ENCODE measurements around the gene SNAPC4. TPM values are rescaled to one million over a fixed set of nuclear protein-coding genes. Genes with fewer than 3 reads are reported as not detected.

Gene SNAPC4
- total and polyA plus RNA-seq, 2 of the 8 experiments (the other 6 are each of a cell fraction or from before 2014, with no cell fraction given): 6.9 to 18.1 TPM

DNA sequence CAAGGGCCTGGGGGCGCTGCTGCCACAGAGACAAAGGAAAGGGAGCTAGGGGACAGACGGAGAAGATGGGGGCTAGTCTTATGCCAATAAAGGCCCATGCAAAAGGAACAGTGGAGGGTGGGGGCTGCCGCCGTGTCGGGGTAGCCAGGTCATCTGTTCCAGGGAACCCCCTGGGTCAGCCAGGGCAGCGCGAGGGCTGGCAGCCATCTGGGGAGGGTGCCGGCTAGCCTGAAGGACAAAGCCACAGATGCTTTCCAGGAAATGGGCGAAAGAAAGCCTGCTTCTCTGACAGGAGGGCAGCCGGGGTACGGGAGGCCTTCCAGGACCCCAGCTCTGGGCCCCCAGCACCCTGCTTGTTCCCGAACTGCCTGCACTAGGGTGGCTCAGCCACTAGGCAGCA is 24.9 kb downstream of the SNAPC4 start:
- no peaks in the 10 kb centered on the region for H3K79me1 ChIP-seq (ENCODE audit: low read depth, low read length)
- H4K20me1 ChIP-seq (replicated peaks in 1 of 2; ENCODE audit: control insufficient read depth in 1 of 2, insufficient read depth in 2 of 2, low read length in 2 of 2): peaks cover 5 to 8% of the 10 kb centered on the region in 2 experiments
- no peak overlapping the region for H2AK5ac ChIP-seq (ENCODE audit: low read depth, low read length)
- no peaks in the 10 kb centered on the region for H3K4me1 ChIP-seq (replicated peaks in 1 of 4; ENCODE audit: control insufficient read depth in 3 of 4, insufficient read depth in 4 of 4, low read length in 3 of 4)
- no peak overlapping the region for H3K56ac ChIP-seq (replicated peaks; ENCODE audit: insufficient read length, low read depth, low read length)
- H2BK15ac ChIP-seq (ENCODE audit: low read length): no peak overlapping the region
- no peaks in the 10 kb centered on the region for H3K79me2 ChIP-seq (ENCODE audit: control insufficient read depth in 1 of 2, insufficient read depth in 2 of 2, low read length in 2 of 2)
- no peak overlapping the region for H4K5ac ChIP-seq (ENCODE audit: insufficient read length, low read depth, low read length)
- ChIA-PET POLR2A (ENCODE audit: partially characterized antibody) (interaction anchor here (0.8 to 7.2 kb wide), 12 partner anchors 8 to 63 kb away, joined by 3 to 43 read pairs (median 10); partner anchors contain the start of genes DNLZ and SNAPC4), CTCF (ENCODE audit: partially characterized antibody) (interaction anchor here (0.9 to 1.9 kb wide), 9 partner anchors 8 to 272 kb away, joined by 3 to 8 read pairs (median 3); partner anchors contain the start of gene DNLZ)
- DNase-seq (ENCODE audit: low read depth in 1 of 2, low spot score in 2 of 2) (no peak), FAIRE-seq (no peak)
- no peak overlapping the region for H4K8ac ChIP-seq (ENCODE audit: extremely low read depth, insufficient read depth, low read length)
- WGBS, 2 experiments (ENCODE audit: extremely low coverage in 1 of 2, insufficient coverage in 1 of 2, insufficient read length in 1 of 2, insufficient replicate concordance in 2 of 2, low coverage in 1 of 2, low lambda C conversion rate in 2 of 2, missing lambda C conversion rate in 1 of 2): 89% methylated on average over 11 of the region's 12 CpGs; no CpG with 5 or more reads in 1 of the 2 experiments
- H3K9me3 ChIP-seq (ENCODE audit: insufficient read depth in 2 of 2, low read depth in 1 of 2, low read length in 1 of 2): no peaks in the 10 kb centered on the region
- no peak overlapping the region for H3K4ac ChIP-seq (replicated peaks; ENCODE audit: insufficient read length, low read depth, low read length)
- H3K23me2 ChIP-seq (ENCODE audit: low read depth, low read length): no peaks in the 10 kb centered on the region
- H4K91ac ChIP-seq (replicated peaks; ENCODE audit: insufficient read length, low read length): no peak overlapping the region
- no peak overlapping the region for H2BK12ac ChIP-seq (ENCODE audit: low read depth, low read length)
- no peak overlapping the region for H2AFZ ChIP-seq (ENCODE audit: low read length)
- H3K9ac ChIP-seq (replicated peaks in 1 of 4; ENCODE audit: extremely low read depth in 1 of 4, low read depth in 3 of 4, low read length in 3 of 4): no peak overlapping the region
- H3K23ac ChIP-seq (ENCODE audit: insufficient read length): no peak overlapping the region
- H3K27ac ChIP-seq (ENCODE audit: low read depth, low read length): no peak overlapping the region
- TF ChIP-seq RBBP5 (IDR thresholded peaks at IDR 0.05; ENCODE audit: borderline replicate concordance, low read depth, low read length) (no peak), SRF (IDR thresholded peaks at IDR 0.05; ENCODE audit: low read depth, low read length) (no peak), ATF2 (IDR thresholded peaks at IDR 0.05; ENCODE audit: low read length) (no peak), SIX5 (IDR thresholded peaks at IDR 0.05; ENCODE audit: low read depth, low read length) (no peak), SIN3A (conservative IDR thresholded peaks at IDR 0.05 in 1 of 2, IDR thresholded peaks at IDR 0.05 in 1 of 2; ENCODE audit: low read depth in 1 of 2, low read length in 2 of 2) (no peak), MAX (IDR thresholded peaks at IDR 0.05) (no peak), TEAD4 (IDR thresholded peaks at IDR 0.05; ENCODE audit: low read depth, low read length) (no peak), TAF1 (IDR thresholded peaks at IDR 0.05; ENCODE audit: low read depth, low read length) (no peak), CREB1 (IDR thresholded peaks at IDR 0.05) (no peak)
- no peak overlapping the region for H2BK120ac ChIP-seq (replicated peaks; ENCODE audit: low read depth, low read length)
- no peak overlapping the region for H3K4me3 ChIP-seq (ENCODE audit: extremely low read depth in 1 of 4, insufficient read depth in 2 of 4, low read depth in 3 of 4, low read length in 4 of 4)
- H3K4me2 ChIP-seq (ENCODE audit: insufficient read depth in 1 of 2, low read depth in 2 of 2, low read length in 2 of 2): no peak overlapping the region
- peaks cover 0 to 19% (median 2%) of the 10 kb centered on the region in 4 experiments; a peak in 5 of 8 replicates for H3K36me3 ChIP-seq (ENCODE audit: control insufficient read depth in 2 of 4, insufficient read depth in 4 of 4, low read length in 3 of 4)
- no peak overlapping the region for H3K14ac ChIP-seq (ENCODE audit: insufficient read length)
- no peak overlapping the region for H2BK20ac ChIP-seq (ENCODE audit: low read length)
- H2BK5ac ChIP-seq (ENCODE audit: low read depth, low read length): no peak overlapping the region
- no peaks in the 10 kb centered on the region for H3K27me3 ChIP-seq (replicated peaks in 1 of 4; ENCODE audit: control insufficient read depth in 3 of 4, extremely low read depth in 1 of 4, insufficient read depth in 3 of 4, low read length in 3 of 4)
- H3K18ac ChIP-seq (ENCODE audit: extremely low read depth, low read length): no peak overlapping the region
